GM12892 (cell line): ENCODE measurements around the gene FOXK2.

Experiments used
- POLR2A ChIP-seq: IDR thresholded peaks from 2 replicates; pipeline ENCODE4 v1.6.1; 2011; ENCODE audit warnings: low read depth, low read length, control low read depth
- POLR2AphosphoS5 ChIP-seq: IDR thresholded peaks from 2 replicates; pipeline ENCODE4 v1.6.1; 2011; ENCODE audit warnings: low read depth, low read length, control low read depth
- TAF1 ChIP-seq: IDR thresholded peaks from 2 replicates; pipeline ENCODE4 v1.6.1; 2011; ENCODE audit warnings: low read depth, mild to moderate bottlenecking, control low read depth, low read length, borderline replicate concordance

DNA sequence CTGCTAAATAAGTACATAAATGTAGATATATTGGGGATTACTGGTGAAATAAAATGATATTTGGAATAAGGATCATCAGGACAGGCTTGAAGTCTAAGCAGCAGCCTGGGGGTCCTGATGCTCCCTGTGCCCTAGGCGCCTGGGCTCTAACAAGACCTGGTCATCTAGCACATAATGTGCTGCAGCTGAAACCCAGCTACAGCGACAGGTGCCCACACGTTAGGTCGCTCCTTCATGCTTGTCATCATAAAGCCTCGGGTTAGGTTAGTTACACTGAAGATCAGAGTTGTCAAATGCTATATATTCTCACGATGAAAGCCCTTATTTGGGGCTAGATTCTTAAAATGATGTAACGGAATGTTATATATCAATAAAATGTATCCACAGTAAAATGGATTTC lies 49.5 kb upstream of the FOXK2 start:
- TF ChIP-seq POLR2A, result no peak
- TF ChIP-seq TAF1, result no peak
- no peak for TF ChIP-seq POLR2AphosphoS5
